Measurements from ENCODE around the gene SHANK2.

DNA sequence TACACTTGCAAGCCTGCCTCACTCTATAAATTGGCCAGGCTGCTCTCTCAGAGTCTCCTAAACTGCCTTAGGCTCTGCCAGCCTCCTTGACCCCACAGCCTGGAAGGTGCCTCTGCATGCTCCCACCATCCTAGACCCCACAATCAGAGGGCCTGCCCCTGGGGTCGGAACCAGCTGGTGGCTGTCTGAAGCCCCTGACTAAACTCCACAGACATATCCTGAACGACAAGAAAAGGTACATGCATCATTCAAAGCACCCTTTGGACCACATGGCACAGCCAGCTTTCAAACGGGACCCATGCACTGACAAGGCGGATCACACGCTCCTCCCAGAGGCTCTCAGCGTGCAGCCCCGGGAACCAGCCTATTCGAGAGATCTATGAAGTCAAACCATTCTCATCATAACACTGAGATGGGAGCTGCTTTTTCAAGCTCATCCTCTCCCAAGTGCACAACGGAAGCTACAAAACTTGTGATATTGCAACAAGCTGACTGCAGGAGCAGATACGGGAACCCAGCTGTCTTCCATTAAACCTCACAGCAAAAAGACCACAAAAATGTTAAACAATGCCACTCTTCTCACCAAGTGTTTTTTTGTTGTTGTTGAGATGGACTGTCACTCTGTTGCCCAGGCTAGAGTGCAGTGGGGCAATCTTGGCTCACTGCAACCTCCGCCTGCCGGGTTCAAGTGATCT, 8.1 kb downstream of the SHANK2 start:
- TF ChIP-seq CTCF (conservative IDR thresholded peaks at IDR 0.05; ENCODE audit: low read depth, low read length) (no peak), RAD21 (IDR thresholded peaks at IDR 0.05; ENCODE audit: low read length) (no peak), RCOR1 (IDR thresholded peaks at IDR 0.05; ENCODE audit: insufficient replicate concordance, low read length) (no peak), CEBPB (IDR thresholded peaks at IDR 0.05; ENCODE audit: low read depth, low read length) (no peak), POLR2A (IDR thresholded peaks at IDR 0.05; ENCODE audit: low read depth, low read length) (no peak), MXI1 (IDR thresholded peaks at IDR 0.05; ENCODE audit: borderline replicate concordance, low read depth, low read length) (no peak), SMC3 (IDR thresholded peaks at IDR 0.05; ENCODE audit: low read depth, low read length) (no peak), MAFK (IDR thresholded peaks at IDR 0.05; ENCODE audit: low read depth, low read length) (no peak), RFX5 (IDR thresholded peaks at IDR 0.05; ENCODE audit: low read depth, low read length) (no peak)
- TF ChIP-seq, protein P1, sequence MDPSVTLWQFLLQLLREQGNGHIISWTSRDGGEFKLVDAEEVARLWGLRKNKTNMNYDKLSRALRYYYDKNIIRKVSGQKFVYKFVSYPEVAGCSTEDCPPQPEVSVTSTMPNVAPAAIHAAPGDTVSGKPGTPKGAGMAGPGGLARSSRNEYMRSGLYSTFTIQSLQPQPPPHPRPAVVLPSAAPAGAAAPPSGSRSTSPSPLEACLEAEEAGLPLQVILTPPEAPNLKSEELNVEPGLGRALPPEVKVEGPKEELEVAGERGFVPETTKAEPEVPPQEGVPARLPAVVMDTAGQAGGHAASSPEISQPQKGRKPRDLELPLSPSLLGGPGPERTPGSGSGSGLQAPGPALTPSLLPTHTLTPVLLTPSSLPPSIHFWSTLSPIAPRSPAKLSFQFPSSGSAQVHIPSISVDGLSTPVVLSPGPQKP (IDR thresholded peaks at IDR 0.05; ENCODE audit: borderline replicate concordance, low read depth, low read length) = no peak
- TF ChIP-seq, protein P2, sequence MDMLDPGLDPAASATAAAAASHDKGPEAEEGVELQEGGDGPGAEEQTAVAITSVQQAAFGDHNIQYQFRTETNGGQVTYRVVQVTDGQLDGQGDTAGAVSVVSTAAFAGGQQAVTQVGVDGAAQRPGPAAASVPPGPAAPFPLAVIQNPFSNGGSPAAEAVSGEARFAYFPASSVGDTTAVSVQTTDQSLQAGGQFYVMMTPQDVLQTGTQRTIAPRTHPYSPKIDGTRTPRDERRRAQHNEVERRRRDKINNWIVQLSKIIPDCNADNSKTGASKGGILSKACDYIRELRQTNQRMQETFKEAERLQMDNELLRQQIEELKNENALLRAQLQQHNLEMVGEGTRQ (IDR thresholded peaks at IDR 0.05; ENCODE audit: low read depth, low read length) = no peak
